GM20000 (cell line): ENCODE data around the gene EAPP.
A peak's percentile ranks its signal among the peaks of the same experiment; 100 is the strongest.
"Not testable (repeated sequence)": the region's sequence is repeated elsewhere in the genome, so short reads cannot be mapped to it uniquely, and the experiment has no call there.

Experiments
- DNase-seq: peaks from one replicate; pipeline ENCODE4 v3.0.0; 2012; ENCODE audit warnings: low spot score
- CTCF ChIP-seq: IDR thresholded peaks from 2 replicates; pipeline ENCODE4 v1.5.1; 2012; ENCODE audit warnings: mild to moderate bottlenecking, control low read depth; ENCODE audit errors: extremely low read depth, missing control alignments

Gene EAPP

GRCh38 chr14:34562776-34563150 lies 23.3 kb upstream of the EAPP start:
- no peak for DNase-seq
- TF ChIP-seq CTCF: no peak

DNA sequence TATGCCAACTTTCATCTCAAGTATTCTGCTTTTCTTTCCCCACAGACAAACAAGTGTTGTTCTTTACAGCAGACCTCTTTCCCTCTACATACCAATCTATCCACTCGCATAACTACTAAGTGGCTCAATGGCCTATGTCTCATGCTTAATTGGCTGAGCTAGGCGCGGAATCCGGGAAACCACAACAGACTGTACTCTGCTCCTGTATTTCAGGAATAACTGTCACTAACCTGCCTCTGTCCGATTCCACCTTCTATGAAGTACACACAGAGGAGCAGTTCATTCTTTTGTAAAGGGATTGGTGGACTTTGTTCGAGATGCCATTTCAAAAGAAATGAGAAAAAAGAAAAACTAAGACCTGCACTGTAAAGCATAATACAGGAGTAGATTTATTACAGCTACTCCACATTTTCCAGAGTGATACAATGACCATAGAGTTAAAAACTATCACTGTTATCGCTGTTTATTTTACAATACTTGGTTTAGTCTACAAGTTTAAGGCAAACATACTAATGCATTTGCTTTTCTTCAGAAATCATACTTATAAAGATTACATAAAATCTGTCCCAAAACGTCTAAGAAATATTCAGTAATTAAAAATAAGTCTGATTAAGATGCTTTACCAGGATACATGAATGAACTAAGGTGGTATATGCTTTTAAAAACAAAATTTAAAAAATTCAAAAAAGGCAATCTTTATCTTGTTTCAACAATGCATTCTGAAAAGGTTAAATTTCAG lies 22.7 kb upstream of the EAPP start:
- not testable (repeated sequence) for DNase-seq

DNA sequence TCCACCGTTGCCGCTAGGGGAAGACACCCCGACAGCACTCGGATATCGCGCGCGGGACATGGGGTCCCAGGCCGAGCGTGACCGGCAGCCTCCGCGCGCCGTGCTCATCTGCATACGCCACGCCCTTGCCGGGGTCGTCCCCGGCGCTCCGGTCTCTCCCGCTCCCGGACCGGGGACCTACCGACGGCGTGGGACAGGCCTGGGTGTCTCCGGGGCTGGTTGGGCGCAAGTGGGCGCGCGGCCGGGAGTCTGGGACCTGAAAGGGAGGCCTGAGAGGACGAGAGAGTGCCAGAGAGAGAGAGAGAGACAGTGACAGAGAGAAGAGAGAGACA lies 17.0 kb upstream of the EAPP start:
- not testable (repeated sequence) for DNase-seq

- DNase-seq: not testable (repeated sequence)
Measured at GRCh38 chr14:34555583-34556497, 16.3 kb upstream of the EAPP start.

DNA sequence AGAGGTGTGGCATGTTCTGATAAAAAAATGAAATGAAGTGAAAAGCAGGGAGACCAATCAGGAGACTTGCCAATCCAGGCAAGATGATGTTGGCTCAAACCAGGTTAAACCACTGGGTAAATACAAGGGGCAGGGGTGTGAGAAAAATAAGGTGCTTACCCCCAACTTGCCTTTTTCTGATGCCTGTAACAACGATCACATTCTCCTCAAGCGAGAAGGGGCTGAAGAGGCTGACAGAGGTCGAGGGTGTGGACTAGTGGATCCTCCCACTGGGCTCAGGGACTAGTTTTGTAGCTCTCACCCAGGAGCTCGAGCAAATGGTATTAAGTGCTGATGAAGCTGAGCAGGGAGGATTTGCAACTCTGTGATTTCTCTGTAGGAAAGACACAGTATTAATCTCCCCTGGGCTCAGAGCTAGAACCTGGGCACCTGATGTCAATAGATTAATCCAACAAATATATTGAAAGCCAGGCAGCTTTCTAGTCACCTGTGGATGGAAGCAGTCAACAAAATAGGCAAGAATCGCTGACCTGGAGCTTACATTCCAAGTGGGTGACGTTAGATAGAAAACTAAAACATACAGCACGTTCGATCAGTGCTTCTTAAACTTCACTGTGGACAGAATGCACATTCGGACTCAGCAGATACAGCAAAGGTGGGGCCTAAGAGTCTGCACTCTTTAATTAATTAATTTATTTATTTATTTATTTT lies 15.2 kb upstream of the EAPP start:
- no peak for TF ChIP-seq CTCF
- DNase-seq: peak; percentile 25

GRCh38 chr14:34549276-34549966 lies 9.9 kb upstream of the EAPP start:
- not testable (repeated sequence) for DNase-seq

- no peak for TF ChIP-seq CTCF
- no peak for DNase-seq
Measured at GRCh38 chr14:34548472-34548981, 9.0 kb upstream of the EAPP start.

DNA sequence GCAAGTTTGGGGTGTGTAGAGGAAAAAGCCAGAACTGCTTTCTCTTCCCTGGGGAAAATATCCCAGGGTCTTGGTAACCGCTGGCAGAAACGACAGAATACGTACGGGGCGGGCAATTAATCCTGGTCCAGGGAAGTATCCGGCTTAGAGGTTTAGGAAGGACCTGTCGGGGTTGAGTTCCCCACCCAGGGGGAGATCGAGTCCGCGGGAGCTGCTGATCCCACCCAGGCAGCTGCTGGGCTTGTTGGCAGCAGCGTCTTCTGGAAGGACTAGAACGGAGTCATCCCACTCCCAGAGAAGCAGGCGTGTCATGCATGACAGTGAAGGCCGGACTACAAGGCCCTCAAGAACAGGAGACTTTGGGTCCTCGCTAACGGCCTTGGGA lies 7.6 kb upstream of the EAPP start:
- not testable (repeated sequence) for DNase-seq

GRCh38 chr14:34546272-34547135 lies 7.0 kb upstream of the EAPP start:
- not testable (repeated sequence) for DNase-seq

GRCh38 chr14:34540181-34541059 lies 919 bp upstream of the EAPP start:
- not testable (repeated sequence) for DNase-seq
